UCSD-AML1 (cell line): ENCODE results near the gene GLDC.
"Not testable (repeated sequence)": the region's sequence is repeated elsewhere in the genome, so short reads cannot be mapped to it uniquely, and the experiment has no call there.

Experiments used
- DNase-seq: peaks from one replicate; lab custom pipeline; 2025; ENCODE audit not compliant: unreplicated experiment; lab: John Stamatoyannopoulos, UW

The GLDC gene

GRCh38 chr9:6622784-6623183 is 22.7 kb downstream of the GLDC start:
- not testable (repeated sequence) for DNase-seq

- DNase-seq, result no peak
Observed at GRCh38 chr9:6620796-6621195, 24.7 kb downstream of the GLDC start.

- DNase-seq, result no peak
Observed at GRCh38 chr9:6620353-6620752, 25.2 kb downstream of the GLDC start.

- no peak for DNase-seq
Observed at GRCh38 chr9:6619909-6620308, 25.6 kb downstream of the GLDC start.

- no peak for DNase-seq
Observed at GRCh38 chr9:6616951-6617602, 28.5 kb downstream of the GLDC start.

GRCh38 chr9:6614489-6614888 is 31.0 kb downstream of the GLDC start:
- no peak for DNase-seq

GRCh38 chr9:6611865-6612264 is 33.7 kb downstream of the GLDC start:
- DNase-seq, result no peak

GRCh38 chr9:6610073-6610472 is 35.5 kb downstream of the GLDC start:
- no peak for DNase-seq

- no peak for DNase-seq
Observed at GRCh38 chr9:6609497-6610016, 36.0 kb downstream of the GLDC start.

- no peak for DNase-seq
Observed at GRCh38 chr9:6605202-6605601, 40.3 kb downstream of the GLDC start.

GRCh38 chr9:6600426-6600825 is 45.1 kb downstream of the GLDC start:
- no peak for DNase-seq

- DNase-seq, result no peak
Observed at GRCh38 chr9:6600006-6600405, 45.5 kb downstream of the GLDC start.

- DNase-seq, result no peak
Observed at GRCh38 chr9:6598249-6598725, 47.2 kb downstream of the GLDC start.

GRCh38 chr9:6592791-6593190 is 52.7 kb downstream of the GLDC start:
- DNase-seq, result no peak

GRCh38 chr9:6592231-6592630 is 53.3 kb downstream of the GLDC start:
- no peak for DNase-seq

GRCh38 chr9:6590772-6591384 is 54.7 kb downstream of the GLDC start:
- no peak for DNase-seq

- no peak for DNase-seq
Observed at GRCh38 chr9:6590334-6590733, 55.2 kb downstream of the GLDC start.

GRCh38 chr9:6584881-6585597 is 60.5 kb downstream of the GLDC start:
- DNase-seq, result no peak

GRCh38 chr9:6581253-6581652 is 64.3 kb downstream of the GLDC start:
- DNase-seq, result no peak

- no peak for DNase-seq
Observed at GRCh38 chr9:6579613-6580012, 65.9 kb downstream of the GLDC start.

- no peak for DNase-seq
Observed at GRCh38 chr9:6576987-6577386, 68.5 kb downstream of the GLDC start.
